MCF 10A (cell line): Measurements from ENCODE around the gene RTN4RL1. TPM values are rescaled to one million over a fixed set of nuclear protein-coding genes. Genes with fewer than 3 reads are reported as not detected.

ENCODE experiments used
- BruUV-seq: library from RNA; stranded (reverse); fragments of 400-500 nt; replicated peaks from 2 replicates; lab custom pipeline; 2021; lab: Mats Ljungman, UMichigan
- CTCF ChIA-PET: fragments of 300-600 bp; sonication (Branson Sonifier 250); formaldehyde crosslinking; extraction: SDS; loops from one replicate; lab custom pipeline; 2021; ENCODE audit warnings: antibody characterized with exemption, inconsistent platforms; lab: Yijun Ruan, JAX
- POLR2A ChIA-PET: fragments of 300-600, 350-650 bp; sonication (Branson Sonifier 250); formaldehyde crosslinking; extraction: SDS; loops from one replicate; lab custom pipeline; 2020; ENCODE audit warnings: antibody characterized with exemption, inconsistent platforms; lab: Yijun Ruan, JAX
- DNase-seq: peaks from one replicate; pipeline ENCODE4 v3.0.0-alpha.2; 2018; ENCODE audit not compliant: unreplicated experiment
- H3K27ac Mint-ChIP-seq: one replicate; pipeline ENCODE4 v1.8.0; 2022; ENCODE audit warnings: mild to moderate bottlenecking, low read depth, mixed read lengths; ENCODE audit not compliant: unreplicated experiment
- H3K27me3 Mint-ChIP-seq: one replicate; pipeline ENCODE4 v1.8.0; 2022; ENCODE audit warnings: mixed read lengths; ENCODE audit not compliant: insufficient read depth, unreplicated experiment
- H3K36me3 Mint-ChIP-seq: one replicate; pipeline ENCODE4 v1.8.0; 2022; ENCODE audit warnings: mild to moderate bottlenecking, moderate library complexity, mixed read lengths; ENCODE audit not compliant: insufficient read depth, unreplicated experiment
- H3K4me1 Mint-ChIP-seq: one replicate; pipeline ENCODE4 v1.8.0; 2022; ENCODE audit warnings: mixed read lengths; ENCODE audit not compliant: insufficient read depth, unreplicated experiment
- H3K4me3 Mint-ChIP-seq: one replicate; pipeline ENCODE4 v1.8.0; 2022; ENCODE audit warnings: mild to moderate bottlenecking, moderate library complexity, mixed read lengths; ENCODE audit not compliant: unreplicated experiment
- H3K9me3 Mint-ChIP-seq: one replicate; pipeline ENCODE4 v1.8.0; 2022; ENCODE audit warnings: mixed read lengths; ENCODE audit not compliant: unreplicated experiment
- intact Hi-C: fragments of 100-400 bp; cut with micrococcal nuclease; formaldehyde crosslinking; loops from 2 replicates; pipeline ENCODE4 v1.14.1; 2022
- total RNA-seq: library from RNA; stranded (reverse); gene quantifications from 2 replicates; pipeline ENCODE4 v1.2.3, GENCODE V29; 2022
- TF ChIP-seq, protein P1 (sequence below): fragments of 200-600 bp; IDR thresholded peaks from one replicate; pipeline ENCODE4 v1.8.0; 2022; ENCODE audit warnings: antibody characterized with exemption, mild to moderate bottlenecking; ENCODE audit not compliant: unreplicated experiment

Gene RTN4RL1
- total RNA-seq, 1 experiment from 2014 or later, result 2.9 TPM

GRCh38 chr17:2058586-2059546 lies 33.7 kb upstream of the RTN4RL1 start:
- no peaks in the 10 kb centered on the region for H3K9me3 Mint-ChIP-seq
- intact Hi-C loops, result no loop called here
- H3K4me3 Mint-ChIP-seq, result no peak overlapping the region
- ChIA-PET CTCF (interaction anchor here (0.6 to 3.1 kb wide), 3 partner anchors 160 to 256 kb away, joined by 3 to 19 read pairs (median 3); no protein-coding TSS in a partner anchor), POLR2A (interaction anchor here (0.6 kb wide), 1 partner anchor 100 kb away, joined by 4 read pairs; no protein-coding TSS in a partner anchor)
- no peak for DNase-seq
- H3K27me3 Mint-ChIP-seq, result no peaks in the 10 kb centered on the region
- TF ChIP-seq, protein P1, sequence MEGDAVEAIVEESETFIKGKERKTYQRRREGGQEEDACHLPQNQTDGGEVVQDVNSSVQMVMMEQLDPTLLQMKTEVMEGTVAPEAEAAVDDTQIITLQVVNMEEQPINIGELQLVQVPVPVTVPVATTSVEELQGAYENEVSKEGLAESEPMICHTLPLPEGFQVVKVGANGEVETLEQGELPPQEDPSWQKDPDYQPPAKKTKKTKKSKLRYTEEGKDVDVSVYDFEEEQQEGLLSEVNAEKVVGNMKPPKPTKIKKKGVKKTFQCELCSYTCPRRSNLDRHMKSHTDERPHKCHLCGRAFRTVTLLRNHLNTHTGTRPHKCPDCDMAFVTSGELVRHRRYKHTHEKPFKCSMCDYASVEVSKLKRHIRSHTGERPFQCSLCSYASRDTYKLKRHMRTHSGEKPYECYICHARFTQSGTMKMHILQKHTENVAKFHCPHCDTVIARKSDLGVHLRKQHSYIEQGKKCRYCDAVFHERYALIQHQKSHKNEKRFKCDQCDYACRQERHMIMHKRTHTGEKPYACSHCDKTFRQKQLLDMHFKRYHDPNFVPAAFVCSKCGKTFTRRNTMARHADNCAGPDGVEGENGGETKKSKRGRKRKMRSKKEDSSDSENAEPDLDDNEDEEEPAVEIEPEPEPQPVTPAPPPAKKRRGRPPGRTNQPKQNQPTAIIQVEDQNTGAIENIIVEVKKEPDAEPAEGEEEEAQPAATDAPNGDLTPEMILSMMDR, result peak; percentile 29
- H3K27ac Mint-ChIP-seq, result no peak overlapping the region
- H3K36me3 Mint-ChIP-seq, result no peaks in the 10 kb centered on the region
- H3K4me1 Mint-ChIP-seq, result no peaks in the 10 kb centered on the region
- BruUV-seq, result no TSS peak

DNA sequence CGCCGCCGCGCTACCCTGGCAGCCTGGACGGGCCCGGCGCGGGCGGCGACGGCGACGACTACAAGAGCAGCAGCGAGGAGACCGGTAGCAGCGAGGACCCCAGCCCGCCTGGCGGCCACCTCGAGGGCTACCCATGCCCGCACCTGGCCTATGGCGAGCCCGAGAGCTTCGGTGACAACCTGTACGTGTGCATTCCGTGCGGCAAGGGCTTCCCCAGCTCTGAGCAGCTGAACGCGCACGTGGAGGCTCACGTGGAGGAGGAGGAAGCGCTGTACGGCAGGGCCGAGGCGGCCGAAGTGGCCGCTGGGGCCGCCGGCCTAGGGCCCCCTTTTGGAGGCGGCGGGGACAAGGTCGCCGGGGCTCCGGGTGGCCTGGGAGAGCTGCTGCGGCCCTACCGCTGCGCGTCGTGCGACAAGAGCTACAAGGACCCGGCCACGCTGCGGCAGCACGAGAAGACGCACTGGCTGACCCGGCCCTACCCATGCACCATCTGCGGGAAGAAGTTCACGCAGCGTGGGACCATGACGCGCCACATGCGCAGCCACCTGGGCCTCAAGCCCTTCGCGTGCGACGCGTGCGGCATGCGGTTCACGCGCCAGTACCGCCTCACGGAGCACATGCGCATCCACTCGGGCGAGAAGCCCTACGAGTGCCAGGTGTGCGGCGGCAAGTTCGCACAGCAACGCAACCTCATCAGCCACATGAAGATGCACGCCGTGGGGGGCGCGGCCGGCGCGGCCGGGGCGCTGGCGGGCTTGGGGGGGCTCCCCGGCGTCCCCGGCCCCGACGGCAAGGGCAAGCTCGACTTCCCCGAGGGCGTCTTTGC lies 32.8 kb upstream of the RTN4RL1 start:
- Mint-ChIP-seq H3K27ac (no peak overlapping the region), H3K36me3 (no peaks in the 10 kb centered on the region), H3K4me1 (peaks cover 5% of the 10 kb centered on the region), H3K4me3 (no peak overlapping the region), H3K27me3 (no peaks in the 10 kb centered on the region), H3K9me3 (no peaks in the 10 kb centered on the region)
- TF ChIP-seq, protein P1, result no peak
- ChIA-PET POLR2A (no interaction called here), CTCF (interaction anchor here (3.1 kb wide), 1 partner anchor 187 kb away, joined by 19 read pairs; no protein-coding TSS in a partner anchor)
- BruUV-seq, result no TSS peak
- intact Hi-C loops, result no loop called here
- DNase-seq, result no peak

GRCh38 chr17:2057175-2057759 lies 32.1 kb upstream of the RTN4RL1 start:
- no peaks in the 10 kb centered on the region for H3K9me3 Mint-ChIP-seq
- TF ChIP-seq, protein P1, result no peak
- intact Hi-C loops, result no loop called here
- no peak overlapping the region for H3K4me3 Mint-ChIP-seq
- no peaks in the 10 kb centered on the region for H3K36me3 Mint-ChIP-seq
- H3K27me3 Mint-ChIP-seq, result no peaks in the 10 kb centered on the region
- ChIA-PET POLR2A (interaction anchor here (0.6 kb wide), 1 partner anchor 1833 kb away, joined by 3 read pairs; no protein-coding TSS in a partner anchor), CTCF (interaction anchor here (3.1 kb wide), 1 partner anchor 188 kb away, joined by 19 read pairs; no protein-coding TSS in a partner anchor)
- no peak for DNase-seq
- no TSS peak for BruUV-seq
- no peak overlapping the region for H3K27ac Mint-ChIP-seq
- peaks cover 5% of the 10 kb centered on the region for H3K4me1 Mint-ChIP-seq
